Liver (tissue), 9 donors: ENCODE data around the gene MYOT. TPM values are rescaled to one million over a fixed set of nuclear protein-coding genes. Genes with fewer than 3 reads are reported as not detected.

Source experiments
- DNase-seq: peaks from one replicate; pipeline ENCODE4 v3.0.0-alpha.2; 2017; ENCODE audit warnings: low spot score
- H3K27ac ChIP-seq, 2 donors: one replicate each; pipeline ENCODE4 v1.7.0; 2013; ENCODE audit warnings: inconsistent platforms in 2 of 2, low read length in 2 of 2, control low read depth in 1 of 2, low read depth in 1 of 2, mild to moderate bottlenecking in 1 of 2
- H3K27me3 ChIP-seq, 4 donors: one replicate each; pipeline versions ENCODE4 v1.6.1 to v1.7.0; 2013; ENCODE audit warnings: low read length in 3 of 4, inconsistent platforms in 1 of 4, mild to moderate bottlenecking in 1 of 4, moderate library complexity in 1 of 4; ENCODE audit not compliant: control insufficient read depth in 4 of 4, insufficient read depth in 4 of 4
- H3K36me3 ChIP-seq, 4 donors: one replicate each; pipeline versions ENCODE4 v1.6.1 to v1.7.0; 2013; ENCODE audit warnings: low read length in 3 of 4, mild to moderate bottlenecking in 3 of 4, low read depth in 1 of 4, moderate library complexity in 1 of 4; ENCODE audit not compliant: control insufficient read depth in 4 of 4, insufficient read depth in 3 of 4
- H3K4me1 ChIP-seq, 4 donors: one replicate each; pipeline versions ENCODE4 v1.6.1 to v1.7.0; 2013; ENCODE audit warnings: low read length in 3 of 4, mild to moderate bottlenecking in 3 of 4, moderate library complexity in 1 of 4; ENCODE audit not compliant: control insufficient read depth in 4 of 4, insufficient read depth in 4 of 4
- H3K4me3 ChIP-seq, 3 donors: one replicate each; pipeline versions ENCODE4 v1.6.1 to v1.7.0; 2013; ENCODE audit warnings: low read length in 3 of 3, control low read depth in 1 of 3, low read depth in 1 of 3, mild to moderate bottlenecking in 1 of 3
- H3K9ac ChIP-seq, 2 donors: one replicate each; pipeline ENCODE4 v1.7.0; 2013; ENCODE audit warnings: low read length in 2 of 2, mild to moderate bottlenecking in 2 of 2, moderate library complexity in 2 of 2, control low read depth in 1 of 2, low read depth in 1 of 2
- H3K9me3 ChIP-seq, 4 donors: one replicate each; pipeline versions ENCODE4 v1.6.1 to v1.7.0; 2013; ENCODE audit warnings: low read length in 3 of 4; ENCODE audit not compliant: control insufficient read depth in 4 of 4
- EGR1 ChIP-seq, 2 donors: IDR thresholded peaks; 2 replicates each; pipeline ENCODE4 v1.6.1; 2016 to 2018; ENCODE audit warnings: antibody characterized with exemption in 2 of 2, low read depth in 2 of 2
- FOXA1 ChIP-seq: IDR thresholded peaks from 2 replicates; pipeline ENCODE4 v1.6.1; 2016; ENCODE audit warnings: antibody characterized with exemption
- FOXA2 ChIP-seq: IDR thresholded peaks from 2 replicates; pipeline ENCODE4 v1.6.1; 2016; ENCODE audit warnings: antibody characterized with exemption
- GABPA ChIP-seq, 2 donors: IDR thresholded peaks in 1 of 2; conservative IDR thresholded peaks in 1 of 2; 2 replicates each; pipeline ENCODE4 v1.6.1; 2016; ENCODE audit warnings: antibody characterized with exemption in 2 of 2, mild to moderate bottlenecking in 1 of 2, moderate library complexity in 1 of 2
- HNF4A ChIP-seq, 2 donors: conservative IDR thresholded peaks; 2 replicates each; pipeline ENCODE4 v1.6.1; 2016; ENCODE audit warnings: antibody characterized with exemption in 2 of 2, mild to moderate bottlenecking in 2 of 2
- HNF4G ChIP-seq: IDR thresholded peaks from 2 replicates; pipeline ENCODE4 v1.6.1; 2016; ENCODE audit warnings: antibody characterized with exemption
- JUND ChIP-seq, 2 donors: IDR thresholded peaks; 2 replicates each; pipeline ENCODE4 v1.6.1; 2016; ENCODE audit warnings: antibody characterized with exemption in 2 of 2
- NR2F2 ChIP-seq: IDR thresholded peaks from 2 replicates; pipeline ENCODE4 v1.6.1; 2016; ENCODE audit warnings: antibody characterized with exemption
- RAD21 ChIP-seq, 2 donors: IDR thresholded peaks; 2 replicates each; pipeline ENCODE4 v1.6.1; 2016; ENCODE audit warnings: antibody characterized with exemption in 2 of 2, mild to moderate bottlenecking in 2 of 2
- RXRA ChIP-seq, 2 donors: IDR thresholded peaks; 2 replicates each; pipeline ENCODE4 v1.6.1; 2017 to 2018; ENCODE audit warnings: antibody characterized with exemption in 2 of 2, mild to moderate bottlenecking in 1 of 2
- SP1 ChIP-seq: IDR thresholded peaks from 2 replicates; pipeline ENCODE4 v1.6.1; 2018; ENCODE audit warnings: antibody characterized with exemption, mild to moderate bottlenecking
- TAF1 ChIP-seq: conservative IDR thresholded peaks from 2 replicates; pipeline ENCODE4 v1.6.1; 2016; ENCODE audit warnings: antibody characterized with exemption, mild to moderate bottlenecking
- YY1 ChIP-seq: IDR thresholded peaks from 2 replicates; pipeline ENCODE4 v1.6.1; 2016; ENCODE audit warnings: antibody characterized with exemption, mild to moderate bottlenecking
- WGBS: extraction: QIAGEN DNeasy Blood & Tissue Kit; methylation state at CpG from one replicate; pipeline ENCODE4 v1.1.7; 2013; 5-methylcytosine and 5-hydroxymethylcytosine counted together
- polyA plus RNA-seq, 2 donors: library from polyadenylated mRNA; stranded (reverse) in 1 of 2; unstranded in 1 of 2; fragments of 200-250 nt in 1 of 2; fragments of >200 nt in 1 of 2; fragmentation: Nextera tagmentation in 1 of 2; extraction: Ambion mirVana in 1 of 2; gene quantifications; one replicate each; pipeline versions ENCODE4 v1.2.1 to v1.2.3, GENCODE V29; 2013 to 2015
- total RNA-seq, 2 donors: library from RNA; depleted of rRNA; stranded (reverse); fragments of >200 nt; gene quantifications; one replicate each; pipeline ENCODE4 v1.2.3, GENCODE V29; 2014
- TF ChIP-seq, protein P1 (sequence below): IDR thresholded peaks from 2 replicates; pipeline ENCODE4 v1.6.1; 2016; ENCODE audit warnings: antibody characterized with exemption
- TF ChIP-seq, protein P2 (sequence below): IDR thresholded peaks from 2 replicates; pipeline ENCODE4 v1.6.1; 2016; ENCODE audit warnings: antibody characterized with exemption
- TF ChIP-seq, protein P3 (sequence below): fragments of 150-350 bp; IDR thresholded peaks from 2 replicates; pipeline ENCODE4 v1.5.1; 2017; ENCODE audit warnings: improper control_type of control experiment, low read depth, low read length; ENCODE audit not compliant: missing input control
- TF ChIP-seq, protein P4 (sequence below): IDR thresholded peaks from 2 replicates; pipeline ENCODE4 v1.6.1; 2016; ENCODE audit warnings: antibody characterized with exemption, mild to moderate bottlenecking
- TF ChIP-seq, protein P5 (sequence below): IDR thresholded peaks from 2 replicates; pipeline ENCODE4 v1.6.1; 2016; ENCODE audit warnings: antibody characterized with exemption
- donor health status: healthy.
- donor health status: healthy.
- donor health status: healthy.
- donor health status: healthy.
- donor health status: healthy.

The MYOT gene
- total and polyA plus RNA-seq, 4 donors: 0.05 to 1.3 (median 0.34) TPM

DNA sequence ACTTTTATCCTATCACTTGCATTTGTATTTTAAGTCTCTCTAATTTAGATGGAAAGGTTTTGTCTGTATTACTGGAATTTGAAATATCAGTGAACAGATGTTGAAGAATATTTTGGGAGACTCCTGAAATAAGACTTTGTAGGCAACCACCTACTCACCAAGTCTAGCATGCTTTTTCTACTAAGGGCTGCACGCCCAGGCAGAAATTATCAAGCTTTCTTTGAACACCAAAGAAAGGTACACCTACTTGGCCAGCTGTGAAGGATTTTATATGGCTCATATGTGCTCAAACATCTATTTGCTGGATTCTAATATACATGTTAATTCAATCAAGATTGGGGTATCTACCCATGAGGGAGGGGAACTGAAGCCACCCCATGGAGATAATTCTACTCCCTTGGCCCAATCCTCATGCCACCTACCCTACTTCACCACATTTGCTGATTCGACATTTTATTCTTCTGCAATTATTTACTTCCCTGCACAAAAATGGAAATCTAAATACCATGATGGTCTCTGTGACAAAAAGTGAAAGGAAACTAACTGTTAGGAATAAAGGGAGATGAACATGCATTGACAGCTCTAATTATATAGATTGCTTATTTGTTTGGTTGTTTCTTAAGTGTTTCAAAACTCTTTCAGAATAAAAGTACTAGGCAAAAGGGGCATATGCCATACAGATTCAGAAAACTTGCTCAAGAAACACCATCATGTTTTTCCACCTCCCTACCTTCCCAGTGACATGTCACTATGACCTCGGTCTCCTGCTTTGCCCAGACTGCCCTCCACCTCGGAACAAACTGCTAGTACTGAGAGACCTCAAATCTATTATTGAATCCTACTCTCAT lies 895 bp upstream of the MYOT start:
- peaks cover 0 to 3% (median 0%) of the 10 kb centered on the region in 4 donors for H3K27me3 ChIP-seq
- no peaks in the 10 kb centered on the region for H3K9me3 ChIP-seq
- TF ChIP-seq, protein P1, sequence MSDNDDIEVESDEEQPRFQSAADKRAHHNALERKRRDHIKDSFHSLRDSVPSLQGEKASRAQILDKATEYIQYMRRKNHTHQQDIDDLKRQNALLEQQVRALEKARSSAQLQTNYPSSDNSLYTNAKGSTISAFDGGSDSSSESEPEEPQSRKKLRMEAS: no peak
- TF ChIP-seq TAF1 (no peak), RXRA (IDR thresholded peaks at IDR 0.05) (no peak), FOXA2 (no peak), GABPA (IDR thresholded peaks at IDR 0.05 in 1 of 2, conservative IDR thresholded peaks at IDR 0.05 in 1 of 2) (no peak), YY1 (no peak), SP1 (no peak), JUND (IDR thresholded peaks at IDR 0.05) (no peak), RAD21 (IDR thresholded peaks at IDR 0.05) (no peak), EGR1 (IDR thresholded peaks at IDR 0.05; ENCODE audit: low read depth in 2 of 2) (no peak), HNF4G (no peak), HNF4A (conservative IDR thresholded peaks at IDR 0.05) (no peak), NR2F2 (no peak), FOXA1 (no peak)
- TF ChIP-seq, protein P2, sequence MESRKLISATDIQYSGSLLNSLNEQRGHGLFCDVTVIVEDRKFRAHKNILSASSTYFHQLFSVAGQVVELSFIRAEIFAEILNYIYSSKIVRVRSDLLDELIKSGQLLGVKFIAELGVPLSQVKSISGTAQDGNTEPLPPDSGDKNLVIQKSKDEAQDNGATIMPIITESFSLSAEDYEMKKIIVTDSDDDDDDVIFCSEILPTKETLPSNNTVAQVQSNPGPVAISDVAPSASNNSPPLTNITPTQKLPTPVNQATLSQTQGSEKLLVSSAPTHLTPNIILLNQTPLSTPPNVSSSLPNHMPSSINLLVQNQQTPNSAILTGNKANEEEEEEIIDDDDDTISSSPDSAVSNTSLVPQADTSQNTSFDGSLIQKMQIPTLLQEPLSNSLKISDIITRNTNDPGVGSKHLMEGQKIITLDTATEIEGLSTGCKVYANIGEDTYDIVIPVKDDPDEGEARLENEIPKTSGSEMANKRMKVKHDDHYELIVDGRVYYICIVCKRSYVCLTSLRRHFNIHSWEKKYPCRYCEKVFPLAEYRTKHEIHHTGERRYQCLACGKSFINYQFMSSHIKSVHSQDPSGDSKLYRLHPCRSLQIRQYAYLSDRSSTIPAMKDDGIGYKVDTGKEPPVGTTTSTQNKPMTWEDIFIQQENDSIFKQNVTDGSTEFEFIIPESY: no peak
- TF ChIP-seq, protein P3, sequence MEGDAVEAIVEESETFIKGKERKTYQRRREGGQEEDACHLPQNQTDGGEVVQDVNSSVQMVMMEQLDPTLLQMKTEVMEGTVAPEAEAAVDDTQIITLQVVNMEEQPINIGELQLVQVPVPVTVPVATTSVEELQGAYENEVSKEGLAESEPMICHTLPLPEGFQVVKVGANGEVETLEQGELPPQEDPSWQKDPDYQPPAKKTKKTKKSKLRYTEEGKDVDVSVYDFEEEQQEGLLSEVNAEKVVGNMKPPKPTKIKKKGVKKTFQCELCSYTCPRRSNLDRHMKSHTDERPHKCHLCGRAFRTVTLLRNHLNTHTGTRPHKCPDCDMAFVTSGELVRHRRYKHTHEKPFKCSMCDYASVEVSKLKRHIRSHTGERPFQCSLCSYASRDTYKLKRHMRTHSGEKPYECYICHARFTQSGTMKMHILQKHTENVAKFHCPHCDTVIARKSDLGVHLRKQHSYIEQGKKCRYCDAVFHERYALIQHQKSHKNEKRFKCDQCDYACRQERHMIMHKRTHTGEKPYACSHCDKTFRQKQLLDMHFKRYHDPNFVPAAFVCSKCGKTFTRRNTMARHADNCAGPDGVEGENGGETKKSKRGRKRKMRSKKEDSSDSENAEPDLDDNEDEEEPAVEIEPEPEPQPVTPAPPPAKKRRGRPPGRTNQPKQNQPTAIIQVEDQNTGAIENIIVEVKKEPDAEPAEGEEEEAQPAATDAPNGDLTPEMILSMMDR: no peak
- TF ChIP-seq, protein P4, sequence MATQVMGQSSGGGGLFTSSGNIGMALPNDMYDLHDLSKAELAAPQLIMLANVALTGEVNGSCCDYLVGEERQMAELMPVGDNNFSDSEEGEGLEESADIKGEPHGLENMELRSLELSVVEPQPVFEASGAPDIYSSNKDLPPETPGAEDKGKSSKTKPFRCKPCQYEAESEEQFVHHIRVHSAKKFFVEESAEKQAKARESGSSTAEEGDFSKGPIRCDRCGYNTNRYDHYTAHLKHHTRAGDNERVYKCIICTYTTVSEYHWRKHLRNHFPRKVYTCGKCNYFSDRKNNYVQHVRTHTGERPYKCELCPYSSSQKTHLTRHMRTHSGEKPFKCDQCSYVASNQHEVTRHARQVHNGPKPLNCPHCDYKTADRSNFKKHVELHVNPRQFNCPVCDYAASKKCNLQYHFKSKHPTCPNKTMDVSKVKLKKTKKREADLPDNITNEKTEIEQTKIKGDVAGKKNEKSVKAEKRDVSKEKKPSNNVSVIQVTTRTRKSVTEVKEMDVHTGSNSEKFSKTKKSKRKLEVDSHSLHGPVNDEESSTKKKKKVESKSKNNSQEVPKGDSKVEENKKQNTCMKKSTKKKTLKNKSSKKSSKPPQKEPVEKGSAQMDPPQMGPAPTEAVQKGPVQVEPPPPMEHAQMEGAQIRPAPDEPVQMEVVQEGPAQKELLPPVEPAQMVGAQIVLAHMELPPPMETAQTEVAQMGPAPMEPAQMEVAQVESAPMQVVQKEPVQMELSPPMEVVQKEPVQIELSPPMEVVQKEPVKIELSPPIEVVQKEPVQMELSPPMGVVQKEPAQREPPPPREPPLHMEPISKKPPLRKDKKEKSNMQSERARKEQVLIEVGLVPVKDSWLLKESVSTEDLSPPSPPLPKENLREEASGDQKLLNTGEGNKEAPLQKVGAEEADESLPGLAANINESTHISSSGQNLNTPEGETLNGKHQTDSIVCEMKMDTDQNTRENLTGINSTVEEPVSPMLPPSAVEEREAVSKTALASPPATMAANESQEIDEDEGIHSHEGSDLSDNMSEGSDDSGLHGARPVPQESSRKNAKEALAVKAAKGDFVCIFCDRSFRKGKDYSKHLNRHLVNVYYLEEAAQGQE: no peak
- TF ChIP-seq, protein P5, sequence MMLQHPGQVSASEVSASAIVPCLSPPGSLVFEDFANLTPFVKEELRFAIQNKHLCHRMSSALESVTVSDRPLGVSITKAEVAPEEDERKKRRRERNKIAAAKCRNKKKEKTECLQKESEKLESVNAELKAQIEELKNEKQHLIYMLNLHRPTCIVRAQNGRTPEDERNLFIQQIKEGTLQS: no peak
- whole genome bisulfite sequencing: 86% methylated on average over 4 of the region's 4 CpGs
- no peak overlapping the region for H3K4me3 ChIP-seq
- no peak for DNase-seq
- H3K9ac ChIP-seq: no peak overlapping the region
- H3K4me1 ChIP-seq: no peaks in the 10 kb centered on the region
- no peak overlapping the region for H3K27ac ChIP-seq
- no peaks in the 10 kb centered on the region for H3K36me3 ChIP-seq
